ENCODE data around the gene PTPN9.
"Not testable (repeated sequence)": the region's sequence is repeated elsewhere in the genome, so short reads cannot be mapped to it uniquely, and the experiment has no call there.

Gene PTPN9

DNA sequence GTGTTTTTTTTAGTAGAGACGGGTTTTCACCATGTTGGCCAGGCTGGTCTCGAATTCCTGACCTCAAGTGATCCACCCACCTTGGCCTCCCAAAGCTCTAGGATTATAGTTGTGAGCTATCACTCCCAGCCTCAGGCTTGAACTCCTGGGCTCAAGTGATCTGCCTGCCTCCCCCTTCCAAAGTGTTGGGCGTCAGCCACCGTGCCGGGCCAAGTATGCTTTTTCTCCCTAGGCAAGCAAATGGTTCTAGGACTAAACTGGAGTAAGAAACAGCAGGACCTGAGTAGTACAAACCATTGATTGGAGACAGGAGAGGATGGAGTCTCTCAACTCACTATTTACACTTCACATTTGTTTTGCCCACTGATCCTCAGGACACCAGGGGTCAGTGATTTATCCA, 4.6 kb upstream of the PTPN9 start:
- no peak for DNase-seq (ENCODE audit: low read depth, low spot score)

DNA sequence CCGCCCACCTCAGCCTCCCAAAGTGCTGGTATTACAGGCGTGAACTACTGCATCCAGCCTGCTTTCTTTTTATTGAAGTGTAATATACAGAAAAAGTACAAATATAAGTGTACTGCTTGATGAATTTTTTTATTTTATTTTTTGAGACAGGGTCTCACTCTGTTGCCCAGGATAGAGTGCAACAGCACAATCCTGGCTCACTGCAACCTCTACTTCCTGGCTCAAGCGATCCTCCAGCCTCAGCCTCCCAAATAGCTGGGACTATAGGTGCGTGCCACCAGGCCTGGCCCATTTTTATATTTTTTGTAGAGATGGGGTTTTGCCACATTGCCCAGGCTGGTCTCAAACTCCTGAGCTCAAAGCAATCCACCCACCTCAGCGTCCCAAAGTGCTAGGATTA, 3.8 kb upstream of the PTPN9 start:
- not testable (repeated sequence) for DNase-seq (ENCODE audit: low read depth, low spot score)

DNA sequence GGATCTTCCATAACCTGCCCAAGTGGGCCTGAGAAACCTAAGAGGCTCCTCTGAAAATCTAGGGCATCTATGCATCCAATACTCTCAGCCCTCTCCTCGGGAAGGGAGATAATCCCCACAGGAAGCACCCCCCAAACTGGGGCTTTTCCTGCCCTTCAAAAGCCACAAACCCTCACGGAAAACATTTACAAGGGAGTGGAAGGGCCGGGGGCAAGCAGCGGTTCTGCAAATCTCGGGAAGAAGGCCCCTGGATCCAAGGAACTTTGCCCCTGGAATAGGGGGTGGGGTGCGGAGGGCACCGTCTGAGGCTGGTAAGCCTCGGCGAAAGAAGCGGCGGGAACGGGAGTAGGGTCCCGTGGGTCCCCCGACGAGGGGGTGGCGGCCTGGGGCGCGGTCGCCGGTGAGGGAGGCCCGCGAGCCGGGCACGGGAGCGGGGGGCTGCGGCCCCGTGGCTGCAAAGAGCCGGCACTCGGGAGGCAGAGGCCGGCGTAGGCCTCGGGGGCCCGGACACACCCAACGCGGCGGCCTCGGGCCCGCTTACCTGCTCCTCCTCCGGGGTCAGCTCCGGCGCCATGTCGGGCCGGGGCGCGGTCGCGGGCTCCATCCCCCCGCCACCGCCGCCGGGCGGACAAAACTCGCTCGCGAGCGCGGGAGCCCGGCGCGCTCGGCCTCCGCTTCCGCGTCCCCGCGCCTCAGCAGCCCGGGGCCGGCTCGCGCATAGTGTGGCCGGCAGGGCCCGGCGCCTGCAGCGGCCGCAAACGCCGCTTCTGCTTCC, 755 bp downstream of the PTPN9 start:
- no peak for DNase-seq (ENCODE audit: low read depth, low spot score)

DNA sequence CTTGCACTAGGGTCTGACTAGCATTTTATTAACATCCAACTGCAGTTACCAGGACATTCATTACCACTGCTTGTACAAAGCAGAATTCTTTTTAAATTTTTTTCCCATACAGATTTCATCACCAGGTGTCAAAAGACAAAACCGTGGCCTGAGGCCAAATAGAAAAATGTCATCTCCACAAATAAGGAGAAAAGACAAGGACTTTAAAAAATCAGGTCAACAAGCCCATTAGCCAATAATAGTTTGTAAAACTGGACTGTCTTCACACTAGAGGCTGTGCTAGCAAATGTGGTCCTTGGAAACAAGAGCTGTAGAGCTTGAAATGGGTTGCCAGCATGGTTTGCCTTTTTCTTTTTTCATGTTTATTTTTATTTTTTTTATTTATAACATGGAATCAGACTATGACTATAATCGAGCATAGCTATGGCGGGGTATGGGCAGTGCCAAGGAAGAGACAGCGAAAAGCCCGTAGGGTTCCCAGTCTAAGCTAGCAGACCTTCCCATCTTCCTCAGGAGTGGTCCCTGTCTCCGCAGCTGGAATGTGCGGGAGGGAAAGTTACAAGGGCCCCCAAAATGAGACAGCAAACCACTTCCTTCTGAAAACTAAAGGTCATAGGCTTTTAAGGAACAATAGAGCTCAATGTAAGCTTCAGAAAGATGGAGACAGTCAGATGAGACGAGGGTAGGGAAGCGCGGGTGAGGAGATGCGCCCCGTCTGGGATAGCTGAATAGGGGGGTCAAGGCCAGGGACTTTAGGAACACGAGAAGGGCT, 1.5 kb downstream of the PTPN9 start:
- no peak for DNase-seq (ENCODE audit: low read depth, low spot score)

DNA sequence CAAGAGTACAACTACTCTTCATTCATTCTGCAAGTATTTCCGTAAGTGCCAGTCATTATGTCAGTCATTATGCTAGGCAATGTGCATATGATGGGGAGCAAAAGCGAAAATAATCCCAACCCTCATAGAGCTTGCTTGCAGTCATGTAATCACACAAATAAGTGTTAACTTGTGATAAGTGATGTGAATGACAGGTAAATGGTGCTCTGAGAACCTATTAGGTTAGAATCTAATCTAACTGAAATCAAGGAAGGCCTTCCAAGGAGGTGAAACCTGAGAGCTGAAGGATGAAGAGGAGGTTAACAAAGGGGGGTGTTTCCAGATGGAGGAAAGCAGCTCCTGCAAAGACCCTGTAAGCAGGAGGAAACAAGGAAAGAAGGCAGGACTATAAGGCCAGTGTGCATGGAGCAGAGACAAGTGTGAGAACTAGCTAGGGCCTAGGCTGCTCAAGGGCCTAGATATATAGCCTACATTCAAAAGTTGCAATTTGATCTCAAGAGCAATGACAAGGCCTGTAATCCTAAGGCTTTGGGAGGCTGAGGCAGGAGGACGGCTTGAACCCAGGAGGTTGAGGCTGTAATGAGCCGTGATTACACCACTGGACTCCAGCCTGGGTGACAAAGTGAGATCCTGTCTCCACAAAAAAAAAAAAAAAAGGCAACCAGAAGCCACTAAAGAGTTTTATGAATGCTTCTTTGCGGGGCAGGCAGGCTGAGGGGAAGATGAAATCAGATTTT, 5.3 kb downstream of the PTPN9 start:
- DNase-seq (ENCODE audit: low read depth, low spot score) = no peak

DNA sequence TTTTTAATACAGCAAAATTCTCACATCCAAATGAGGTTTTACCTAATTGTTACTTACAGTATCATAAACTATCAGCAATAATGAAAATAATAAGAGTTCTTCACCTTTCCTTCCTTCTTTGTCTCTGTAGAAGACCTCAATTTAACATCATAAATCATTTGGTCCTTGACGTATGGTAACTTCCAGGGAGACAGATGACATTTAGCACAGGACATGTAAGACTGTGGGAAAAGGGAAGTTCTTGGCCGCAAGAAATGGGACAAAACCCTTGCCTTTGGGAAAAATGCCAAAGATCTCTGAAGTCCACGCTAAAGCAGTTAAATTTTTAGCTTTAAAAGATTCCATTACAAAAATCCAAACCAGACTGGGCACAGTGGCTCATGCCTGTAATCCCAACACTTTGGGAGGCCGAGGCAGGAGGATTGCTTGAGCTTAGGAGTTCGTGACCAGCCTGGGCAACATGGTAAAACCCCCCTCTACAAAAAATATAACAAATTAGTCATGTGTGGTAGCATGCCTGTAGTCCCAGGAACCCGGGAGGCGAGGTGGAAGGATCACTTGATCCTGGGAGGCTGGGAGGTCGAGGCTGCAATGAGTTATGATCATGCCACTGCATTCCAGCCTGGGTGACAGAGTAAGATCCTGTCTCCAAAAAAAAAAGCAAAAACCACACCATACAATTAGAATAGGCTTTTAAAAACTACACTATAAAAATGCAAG, 8.8 kb downstream of the PTPN9 start:
- no peak for DNase-seq (ENCODE audit: low read depth, low spot score)

DNA sequence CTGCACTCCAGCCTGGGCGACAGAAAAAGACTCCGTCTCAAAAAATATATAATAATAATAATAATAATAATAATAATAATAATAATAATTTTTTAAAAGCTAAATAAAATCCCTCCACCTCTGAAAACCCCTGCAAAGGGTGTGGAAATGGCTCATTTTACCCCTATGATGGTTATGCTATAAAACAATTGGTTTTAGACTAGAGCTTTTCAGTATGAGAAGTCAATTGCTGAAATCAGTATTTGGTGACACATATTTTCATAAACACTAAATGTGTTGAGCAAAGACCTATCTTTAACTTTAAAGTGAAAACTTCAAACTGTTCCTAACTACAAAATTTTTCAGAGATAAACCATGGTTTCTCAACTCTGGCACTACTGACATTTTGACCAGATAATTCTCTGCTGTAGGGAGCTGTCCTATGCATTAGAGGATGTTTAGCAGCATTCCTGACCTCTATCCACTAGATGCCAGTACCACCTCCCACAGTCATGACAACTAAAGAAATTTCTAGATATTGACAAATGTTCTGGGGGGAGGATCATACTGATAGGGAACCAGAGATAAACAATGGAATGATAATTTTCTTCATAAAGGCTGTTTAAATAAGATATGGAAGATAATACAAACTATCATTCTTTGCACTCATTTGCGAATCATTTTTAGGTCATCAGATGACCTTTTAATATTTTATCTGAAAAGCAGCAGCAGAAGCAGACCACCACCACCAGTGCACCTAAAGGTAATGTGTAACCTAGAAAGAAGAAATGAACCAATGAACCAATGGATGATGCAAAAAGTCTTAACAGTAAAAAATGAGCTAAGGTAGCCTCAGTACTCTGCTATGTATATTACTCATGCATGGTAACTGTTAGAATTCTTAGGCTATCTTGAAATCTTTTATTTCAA, 13.8 kb downstream of the PTPN9 start:
- DNase-seq (ENCODE audit: low read depth, low spot score) = no peak

DNA sequence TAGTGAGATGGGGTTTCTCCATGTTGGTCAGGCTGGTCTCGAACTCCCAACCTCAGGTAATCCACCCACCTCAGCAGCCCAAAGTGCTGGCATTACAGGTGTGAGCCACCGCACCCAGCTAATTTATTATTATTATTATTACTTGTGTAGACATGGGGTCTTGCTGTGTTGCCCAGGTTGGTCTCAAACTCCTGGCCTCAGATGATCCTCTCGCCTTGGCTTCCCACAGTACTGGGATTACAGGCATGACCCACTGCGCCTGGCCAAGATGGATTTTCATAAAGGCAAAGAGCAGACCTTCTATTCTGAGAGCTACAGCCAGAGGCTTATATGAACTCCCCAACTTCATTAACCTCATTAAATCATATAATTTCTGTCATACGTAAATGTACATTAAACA, 17.2 kb downstream of the PTPN9 start:
- DNase-seq (ENCODE audit: low read depth, low spot score) = no peak

DNA sequence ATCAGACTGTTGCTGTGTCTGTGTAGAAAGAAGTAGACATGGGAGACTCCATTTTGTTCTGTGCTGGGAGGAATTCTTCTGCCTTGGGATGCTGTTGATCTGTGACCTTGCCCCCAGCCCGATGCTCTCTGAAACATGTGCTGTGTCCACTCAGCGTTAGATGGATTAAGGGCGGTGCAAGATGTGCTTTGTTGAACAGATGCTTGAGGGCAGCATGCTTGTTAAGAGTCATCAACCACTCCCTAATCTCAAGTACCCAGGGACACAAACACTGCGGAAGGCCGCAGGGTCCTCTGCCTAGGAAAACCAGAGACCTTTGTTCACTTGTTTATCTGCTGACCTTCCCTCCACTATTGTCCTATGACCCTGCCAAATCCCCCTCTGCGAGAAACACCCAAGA, 19.8 kb downstream of the PTPN9 start:
- DNase-seq (ENCODE audit: low read depth, low spot score) = not testable (repeated sequence)

DNA sequence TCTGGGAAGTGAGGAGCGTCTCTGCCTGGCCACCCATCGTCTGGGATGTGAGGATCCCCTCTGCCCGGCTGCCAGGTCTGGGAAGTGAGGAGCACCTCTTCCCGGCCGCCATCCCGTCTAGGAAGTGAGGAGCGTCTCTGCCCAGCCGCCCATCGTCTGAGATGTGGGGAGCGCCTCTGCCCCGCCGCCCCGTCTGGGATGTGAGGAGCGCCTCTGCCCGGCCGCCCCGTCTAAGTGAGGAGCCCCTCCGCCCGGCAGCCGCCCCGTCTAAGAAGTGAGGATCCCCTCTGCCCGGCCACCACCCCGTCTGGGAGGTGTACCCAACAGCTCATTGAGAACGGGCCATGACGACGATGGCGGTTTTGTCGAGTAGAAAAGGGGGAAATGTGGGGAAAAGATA, 20.2 kb downstream of the PTPN9 start:
- not testable (repeated sequence) for DNase-seq (ENCODE audit: low read depth, low spot score)

DNA sequence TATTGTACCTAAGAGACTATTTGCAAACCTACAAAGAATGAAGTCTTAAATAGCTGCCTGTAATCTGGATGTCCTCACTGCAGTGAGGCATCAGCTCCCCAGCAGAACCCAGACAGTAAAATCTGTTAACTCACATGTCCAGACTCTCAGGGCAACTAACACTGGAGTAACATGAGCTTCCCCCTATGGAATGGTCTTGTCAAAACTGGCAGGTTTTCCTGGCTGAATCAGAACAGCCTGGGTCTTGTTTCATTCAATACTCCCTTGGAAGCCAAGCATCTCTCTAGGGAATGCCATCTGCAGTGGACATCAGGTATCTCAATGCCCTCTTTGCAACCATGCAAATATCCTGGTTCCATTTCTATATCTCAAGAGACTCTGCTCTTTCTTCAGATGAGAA, 24.4 kb downstream of the PTPN9 start:
- DNase-seq (ENCODE audit: low read depth, low spot score) = no peak

DNA sequence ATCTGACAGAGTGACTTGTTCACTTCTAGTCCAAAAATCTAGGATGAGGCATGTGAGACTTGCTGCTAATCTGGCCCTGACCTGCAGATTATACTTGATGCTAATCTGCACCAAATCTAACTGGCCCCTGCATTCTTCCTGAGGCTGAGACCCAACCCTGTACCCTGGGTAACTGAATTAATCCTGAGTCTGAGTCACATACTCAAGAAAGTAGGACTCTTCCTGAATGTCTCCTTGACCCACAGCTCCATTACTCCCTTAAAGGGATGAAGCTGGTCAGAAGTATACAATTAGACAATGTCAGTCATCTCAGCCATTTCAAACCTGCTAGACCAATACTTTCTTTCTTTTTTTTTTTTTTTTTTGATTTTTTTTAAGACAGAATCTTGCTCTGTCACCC, 25.5 kb downstream of the PTPN9 start:
- no peak for DNase-seq (ENCODE audit: low read depth, low spot score)

DNA sequence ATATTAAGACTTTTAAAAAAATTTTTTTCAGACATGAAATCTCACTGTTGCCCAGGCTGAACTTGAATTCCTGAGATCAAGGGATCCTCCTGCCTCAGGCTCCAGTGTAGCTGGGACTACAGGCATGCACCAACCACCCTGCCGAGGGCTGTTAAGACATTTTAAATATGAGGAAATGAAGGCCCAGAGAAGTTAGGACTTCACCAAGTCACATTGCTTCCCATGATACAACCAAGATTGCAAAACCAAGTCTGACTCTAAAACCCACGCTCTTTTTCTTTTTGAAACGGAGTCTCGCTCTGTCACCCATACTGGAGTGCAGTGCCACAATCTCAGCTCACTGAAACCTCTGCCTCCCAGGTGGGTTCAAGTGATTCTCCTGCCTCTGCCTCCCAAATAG, 28.0 kb downstream of the PTPN9 start:
- DNase-seq (ENCODE audit: low read depth, low spot score) = no peak

DNA sequence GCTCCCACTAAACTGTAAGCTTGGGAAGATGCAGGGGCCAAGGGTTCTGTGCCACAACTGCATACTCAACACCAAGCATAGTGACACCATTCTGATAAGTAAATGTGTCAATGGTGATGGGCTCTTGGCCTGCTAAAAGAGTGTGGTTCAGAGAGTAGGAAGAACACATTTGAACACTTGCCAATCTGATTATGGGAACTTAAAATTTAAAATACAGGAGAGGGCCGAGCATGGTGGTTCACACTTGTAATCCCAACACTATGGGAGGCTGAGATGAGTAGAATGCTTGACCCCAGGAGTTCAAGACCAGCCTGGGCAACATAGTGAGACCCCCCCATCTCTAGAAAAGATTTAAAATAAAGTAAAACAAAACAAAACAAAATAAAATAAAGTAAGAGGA, 34.1 kb downstream of the PTPN9 start:
- no peak for DNase-seq (ENCODE audit: low read depth, low spot score)

DNA sequence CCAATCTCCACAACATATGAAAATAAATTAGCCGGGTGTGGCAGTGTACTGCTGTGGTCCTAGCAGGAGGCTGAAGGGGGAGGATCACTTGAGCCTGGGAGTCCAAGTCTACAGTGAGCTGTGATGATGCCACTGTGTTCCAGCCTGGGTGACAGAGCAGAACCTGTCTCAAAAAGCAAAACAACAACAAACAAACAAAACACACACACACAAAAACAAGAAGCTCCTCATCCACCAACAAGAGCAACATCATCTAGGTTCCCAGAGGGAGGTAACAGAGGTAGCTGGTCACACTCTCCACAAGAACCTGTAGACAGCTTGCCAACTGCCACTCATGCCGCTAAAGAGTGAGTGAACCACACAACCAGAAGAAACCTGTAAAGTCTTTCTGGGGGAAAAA, 34.8 kb downstream of the PTPN9 start:
- no peak for DNase-seq (ENCODE audit: low read depth, low spot score)

DNA sequence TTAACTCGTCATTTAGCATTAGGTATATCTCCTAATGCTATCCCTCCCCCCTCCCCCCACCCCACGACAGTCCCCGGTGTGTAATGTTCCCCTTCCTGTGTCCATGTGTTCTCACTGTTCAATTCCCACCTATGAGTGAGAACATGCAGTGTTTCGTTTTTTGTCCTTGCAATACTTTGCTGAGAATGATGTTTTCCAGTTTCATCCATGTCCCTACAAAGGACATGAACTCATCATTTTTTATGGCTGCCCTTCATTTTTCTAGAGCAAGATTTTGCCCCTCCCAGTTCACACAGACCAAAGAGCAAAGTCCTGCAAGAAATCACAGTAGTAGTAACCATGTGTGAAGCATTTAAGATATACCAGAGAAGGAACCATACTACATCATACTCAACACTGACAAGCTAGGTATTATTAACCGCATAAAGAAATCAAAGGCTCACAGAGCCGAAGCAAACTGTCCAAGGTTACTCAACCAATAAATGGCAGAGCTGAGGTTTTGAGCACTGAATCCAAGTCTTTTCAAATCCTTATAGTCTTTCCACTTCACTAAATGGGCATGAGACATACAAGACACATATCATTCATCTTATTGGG, 36.1 kb downstream of the PTPN9 start:
- DNase-seq (ENCODE audit: low read depth, low spot score) = not testable (repeated sequence)

DNA sequence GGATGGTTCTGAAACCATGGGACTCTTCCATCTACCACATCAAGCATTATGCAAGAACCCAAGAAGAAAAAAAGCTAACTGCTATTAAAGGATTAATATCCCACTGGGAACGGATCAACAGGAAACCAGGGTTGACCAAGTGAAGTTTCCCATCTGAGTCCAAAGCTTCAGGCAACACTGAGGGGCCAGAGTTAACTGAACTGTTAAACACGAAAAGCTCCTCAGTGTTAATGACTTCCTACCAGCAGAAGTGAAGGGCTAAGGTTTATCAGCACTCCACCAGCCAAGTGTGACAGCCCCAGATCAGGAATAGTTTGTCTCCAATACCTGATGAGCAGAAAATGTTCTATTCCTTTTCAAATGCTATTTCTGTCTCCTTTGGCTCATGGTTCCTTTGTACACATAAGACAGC, 36.7 kb downstream of the PTPN9 start:
- no peak for DNase-seq (ENCODE audit: low read depth, low spot score)

DNA sequence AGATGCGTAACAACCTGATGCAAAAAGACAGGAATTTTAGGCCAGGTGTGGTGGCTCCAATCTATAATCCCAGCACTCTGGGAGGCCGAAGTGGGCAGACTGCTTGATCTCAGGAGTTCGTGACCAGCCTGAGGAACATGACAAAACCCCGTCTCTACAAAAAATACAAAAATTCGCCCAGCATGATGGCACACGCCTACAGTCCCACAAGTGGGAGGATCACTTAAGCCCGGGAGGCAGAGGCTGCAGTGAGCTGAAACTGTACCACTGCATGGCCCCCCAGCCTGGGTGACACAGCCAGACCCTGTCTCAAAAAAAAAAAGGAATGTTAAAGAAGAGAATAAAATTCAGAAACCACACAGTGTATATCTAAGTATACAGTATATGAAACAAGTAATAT, 40.7 kb downstream of the PTPN9 start:
- no peak for DNase-seq (ENCODE audit: low read depth, low spot score)

DNA sequence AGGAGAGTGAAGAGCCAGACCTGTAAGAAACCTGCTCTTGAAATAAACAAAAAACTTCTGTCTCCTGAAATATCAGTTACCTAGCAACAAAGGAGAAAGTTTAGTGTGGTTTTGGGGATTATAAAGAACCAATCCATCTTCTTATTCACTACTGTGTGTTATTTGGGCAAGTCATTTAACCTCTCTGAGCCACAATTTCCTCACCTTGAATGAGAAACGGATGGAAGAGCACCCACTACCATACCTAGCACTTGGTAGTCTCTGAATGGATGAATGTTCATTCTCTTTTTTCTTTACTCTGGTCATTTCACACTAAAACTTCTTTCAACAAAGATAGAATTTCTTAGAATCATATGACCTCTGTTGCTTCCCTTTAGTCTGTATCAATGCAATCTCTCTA, 45.2 kb downstream of the PTPN9 start:
- DNase-seq (ENCODE audit: low read depth, low spot score) = no peak

Data from activated naive CD8-positive, alpha-beta T cell treated with anti-CD3 and anti-CD28 coated beads, Interleukin-2, amount 50 U/mL, for 16 hours (primary cell).